Mucosa of descending colon (tissue), 3 donors: Measurements from ENCODE around the gene KAT5. TPM values are rescaled to one million over a fixed set of nuclear protein-coding genes. Genes with fewer than 3 reads are reported as not detected.

Experiments used
- ATAC-seq: fragments of 200-7000 bp; cut with Tn5 transposase; one replicate; pipeline ENCODE4 v1.9.1; 2020; ENCODE audit warnings: mild to moderate bottlenecking, moderate library complexity
- DNase-seq, 3 donors: peaks; one replicate each; pipeline ENCODE4 v3.0.0-alpha.2; 2020
- H3K36me3 ChIP-seq: fragments of 200-600 bp; one replicate; pipeline ENCODE4 v1.8.0; 2021; ENCODE audit warnings: low read depth, mild to moderate bottlenecking
- H3K4me1 ChIP-seq: fragments of 200-600 bp; one replicate; pipeline ENCODE4 v1.8.0; 2021; ENCODE audit warnings: low read depth, mild to moderate bottlenecking
- H3K4me3 ChIP-seq: fragments of 200-600 bp; one replicate; pipeline ENCODE4 v1.8.0; 2021; ENCODE audit warnings: mild to moderate bottlenecking
- H3K9me3 ChIP-seq: fragments of 200-600 bp; one replicate; pipeline ENCODE4 v1.8.0; 2021; ENCODE audit warnings: mild to moderate bottlenecking
- CTCF ChIP-seq: fragments of 200-600 bp; IDR thresholded peaks from one replicate; pipeline ENCODE4 v1.8.0; 2022; ENCODE audit warnings: antibody characterized with exemption, mild to moderate bottlenecking
- intact Hi-C, 2 donors: fragments of 100-400 bp; cut with DNase I in 1 of 2; cut with micrococcal nuclease in 1 of 2; formaldehyde crosslinking; loops; one replicate each; pipeline versions ENCODE4 v1.11.0 to v1.11.1; 2022; cut with DNase I, micrococcal nuclease
- total RNA-seq, 3 donors: library from RNA; stranded (reverse); fragmentation: NEBNext Ultra II Directional in 2 of 3; extraction: Animal tissue kit (Norgen Biotek cat#: 25700) in 2 of 3; gene quantifications; one replicate each; pipeline versions ENCODE4 v1.2.1 to v1.2.4, GENCODE V29; 2021 to 2023
- donor health status: DM: no; HTN: no; CAD: no; lungs with moderate emphysema.
- donor health status: DM: no; HTN: no; CAD: no.
- donor health status: DM: no; HTN: yes; CAD: no.

The KAT5 gene
- total RNA-seq, 3 donors from 2014 or later: 70.9 to 92.0 (median 90.5) TPM

- intact Hi-C loops: no loop called here
- H3K36me3 ChIP-seq: peaks cover 9% of the 10 kb centered on the region
- no peak overlapping the region for H3K4me3 ChIP-seq
- peaks cover 23% of the 10 kb centered on the region for H3K4me1 ChIP-seq
- no peak for TF ChIP-seq CTCF
- ATAC-seq (no peak), DNase-seq (no peak)
- no peaks in the 10 kb centered on the region for H3K9me3 ChIP-seq
Observed at GRCh38 chr11:65716774-65717405, 4.8 kb downstream of the KAT5 start.

- H3K36me3 ChIP-seq: peaks cover 9% of the 10 kb centered on the region
- intact Hi-C loops: no loop called here
- no peaks in the 10 kb centered on the region for H3K9me3 ChIP-seq
- TF ChIP-seq CTCF: no peak
- no peak overlapping the region for H3K4me3 ChIP-seq
- no peak for ATAC-seq
- no peak for DNase-seq
- H3K4me1 ChIP-seq: peaks cover 20% of the 10 kb centered on the region
Observed at GRCh38 chr11:65717906-65718305, 5.9 kb downstream of the KAT5 start.

- intact Hi-C loops: no loop called here
- no peaks in the 10 kb centered on the region for H3K9me3 ChIP-seq
- H3K4me3 ChIP-seq: no peak overlapping the region
- peaks cover 15% of the 10 kb centered on the region for H3K4me1 ChIP-seq
- no peak for ATAC-seq
- peaks cover 9% of the 10 kb centered on the region for H3K36me3 ChIP-seq
- no peak for DNase-seq
- TF ChIP-seq CTCF: no peak
Observed at GRCh38 chr11:65718531-65718930, 6.5 kb downstream of the KAT5 start.

GRCh38 chr11:65718964-65719492 is 7.0 kb downstream of the KAT5 start:
- ATAC-seq: no peak
- intact Hi-C loops: no loop called here
- DNase-seq: no peak
- H3K36me3 ChIP-seq: peaks cover 8% of the 10 kb centered on the region
- H3K4me1 ChIP-seq: peaks cover 15% of the 10 kb centered on the region
- H3K9me3 ChIP-seq: no peaks in the 10 kb centered on the region
- H3K4me3 ChIP-seq: no peak overlapping the region
- no peak for TF ChIP-seq CTCF

- peak; percentile 43 for ATAC-seq
- no peak for TF ChIP-seq CTCF
- H3K4me3 ChIP-seq: peak overlapping the region; percentile 65
- peaks cover 2% of the 10 kb centered on the region for H3K36me3 ChIP-seq
- no peaks in the 10 kb centered on the region for H3K9me3 ChIP-seq
- DNase-seq: peak in 1 of 3 donors; percentile 65
- intact Hi-C loops: no loop called here
- peaks cover 15% of the 10 kb centered on the region for H3K4me1 ChIP-seq
Observed at GRCh38 chr11:65719871-65720210, 7.8 kb downstream of the KAT5 start.
